Erythroblast (primary cell): ENCODE results near the gene ANK2.

Experiments used
- GATA1 ChIP-seq: IDR thresholded peaks from 2 replicates; pipeline ENCODE4 v1.6.1; 2011; ENCODE audit warnings: low read depth, mild to moderate bottlenecking, control low read depth, low read length, moderate library complexity
- POLR2A ChIP-seq: IDR thresholded peaks from 2 replicates; pipeline ENCODE4 v1.6.1; 2011; ENCODE audit warnings: mild to moderate bottlenecking, low read length

DNA sequence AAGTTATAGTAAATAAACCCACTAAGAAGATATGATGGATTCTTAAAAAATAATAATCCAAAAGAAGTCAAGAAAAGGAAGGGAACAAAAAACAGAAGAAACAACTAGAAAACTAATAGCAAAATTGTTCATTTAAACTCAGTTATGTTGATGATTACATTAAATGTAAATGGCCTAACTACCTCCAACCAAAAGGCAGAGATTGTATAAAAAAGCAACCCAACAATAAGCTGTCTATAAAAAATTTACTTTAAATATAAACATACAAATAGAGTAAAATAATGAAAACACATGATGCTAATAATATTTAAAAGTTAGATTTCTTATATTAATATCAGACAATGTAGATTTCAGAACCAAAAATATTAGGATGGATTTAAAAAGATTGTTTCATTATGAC, 371.5 kb downstream of the ANK2 start:
- TF ChIP-seq POLR2A (no peak), GATA1 (no peak)
